ENCODE data around the gene ZNF714. TPM values are rescaled to one million over a fixed set of nuclear protein-coding genes. Genes with fewer than 3 reads are reported as not detected.

Gene ZNF714
- total RNA-seq, 4 donors from 2014 or later: 8.2 to 15.4 (median 10.2) TPM

GRCh38 chr19:21143428-21143827, 61.4 kb downstream of the ZNF714 start:
- 79% methylated on average over 5 of the region's 5 CpGs for whole genome bisulfite sequencing
- no peak overlapping the region for H3K4me3 ChIP-seq
- TF ChIP-seq EP300 (IDR thresholded peaks at IDR 0.05): no peak
- TF ChIP-seq POLR2AphosphoS5 (IDR thresholded peaks at IDR 0.05): no peak
- TF ChIP-seq CTCF (IDR thresholded peaks at IDR 0.05): no peak
- TF ChIP-seq POLR2A (IDR thresholded peaks at IDR 0.05): no peak
- no peak for DNase-seq (ENCODE audit: low spot score in 2 of 2)
- H3K36me3 ChIP-seq: peaks cover 31% of the 10 kb centered on the region
- no peak overlapping the region for H3K27ac ChIP-seq
- no peaks in the 10 kb centered on the region for H3K27me3 ChIP-seq
- peaks cover 24% of the 10 kb centered on the region for H3K4me1 ChIP-seq
- peaks cover 3% of the 10 kb centered on the region for H3K9me3 ChIP-seq

- Histone ChIP-seq H3K9me3 (peaks cover 3% of the 10 kb centered on the region), H3K4me3 (no peak overlapping the region), H3K36me3 (peaks cover 31% of the 10 kb centered on the region), H3K27ac (peak overlapping the region; percentile 56), H3K27me3 (no peaks in the 10 kb centered on the region), H3K4me1 (peaks cover 24% of the 10 kb centered on the region)
- 80% methylated on average over 1 of the region's 1 CpG for whole genome bisulfite sequencing
- no peak for DNase-seq (ENCODE audit: low spot score in 2 of 2)
- TF ChIP-seq POLR2A (IDR thresholded peaks at IDR 0.05): no peak
- TF ChIP-seq CTCF (IDR thresholded peaks at IDR 0.05): no peak
- TF ChIP-seq POLR2AphosphoS5 (IDR thresholded peaks at IDR 0.05): no peak
- TF ChIP-seq EP300 (IDR thresholded peaks at IDR 0.05): no peak
Measured at GRCh38 chr19:21143854-21144253, 61.9 kb downstream of the ZNF714 start.

- H3K9me3 ChIP-seq: peaks cover 3% of the 10 kb centered on the region
- no peaks in the 10 kb centered on the region for H3K27me3 ChIP-seq
- 64% methylated on average over 1 of the region's 1 CpG for WGBS
- peaks cover 16% of the 10 kb centered on the region for H3K4me1 ChIP-seq
- TF ChIP-seq POLR2A (IDR thresholded peaks at IDR 0.05): no peak
- TF ChIP-seq CTCF (IDR thresholded peaks at IDR 0.05): no peak
- TF ChIP-seq POLR2AphosphoS5 (IDR thresholded peaks at IDR 0.05): no peak
- no peak for TF ChIP-seq EP300 (IDR thresholded peaks at IDR 0.05)
- H3K27ac ChIP-seq: no peak overlapping the region
- no peak overlapping the region for H3K4me3 ChIP-seq
- no peak for DNase-seq (ENCODE audit: low spot score in 2 of 2)
- peaks cover 62% of the 10 kb centered on the region for H3K36me3 ChIP-seq
Measured at GRCh38 chr19:21147540-21147939, 65.5 kb downstream of the ZNF714 start.

GRCh38 chr19:21148681-21149080, 66.7 kb downstream of the ZNF714 start:
- no peak overlapping the region for H3K27ac ChIP-seq
- peaks cover 71% of the 10 kb centered on the region for H3K36me3 ChIP-seq
- no peaks in the 10 kb centered on the region for H3K27me3 ChIP-seq

GRCh38 chr19:21149877-21150276, 67.9 kb downstream of the ZNF714 start:
- Histone ChIP-seq H3K36me3 (peaks cover 64% of the 10 kb centered on the region), H3K27ac (no peak overlapping the region)
- DNase-seq (ENCODE audit: low spot score in 2 of 2): no peak

More at GRCh38 chr19:21148681-21149080, 66.7 kb downstream of the ZNF714 start:
- DNase-seq (ENCODE audit: low spot score in 2 of 2): no peak
- Histone ChIP-seq H3K4me1 (peaks cover 5% of the 10 kb centered on the region), H3K4me3 (no peak overlapping the region), H3K9me3 (peaks cover 3% of the 10 kb centered on the region)
- no peak for TF ChIP-seq EP300 (IDR thresholded peaks at IDR 0.05)
- TF ChIP-seq POLR2A (IDR thresholded peaks at IDR 0.05): no peak
- TF ChIP-seq POLR2AphosphoS5 (IDR thresholded peaks at IDR 0.05): no peak
- TF ChIP-seq CTCF (IDR thresholded peaks at IDR 0.05): no peak

More at GRCh38 chr19:21149877-21150276, 67.9 kb downstream of the ZNF714 start:
- H3K4me3 ChIP-seq: no peak overlapping the region
- peaks cover 3% of the 10 kb centered on the region for H3K9me3 ChIP-seq
- H3K27me3 ChIP-seq: no peaks in the 10 kb centered on the region
- TF ChIP-seq POLR2AphosphoS5 (IDR thresholded peaks at IDR 0.05) (no peak), CTCF (IDR thresholded peaks at IDR 0.05) (no peak), EP300 (IDR thresholded peaks at IDR 0.05) (no peak), POLR2A (IDR thresholded peaks at IDR 0.05) (no peak)
- WGBS: 98% methylated on average over 6 of the region's 6 CpGs
- H3K4me1 ChIP-seq: no peaks in the 10 kb centered on the region

Data from suprapubic skin (tissue), 4 donors.